ENCODE measurements around the gene ROBO1.

DNA sequence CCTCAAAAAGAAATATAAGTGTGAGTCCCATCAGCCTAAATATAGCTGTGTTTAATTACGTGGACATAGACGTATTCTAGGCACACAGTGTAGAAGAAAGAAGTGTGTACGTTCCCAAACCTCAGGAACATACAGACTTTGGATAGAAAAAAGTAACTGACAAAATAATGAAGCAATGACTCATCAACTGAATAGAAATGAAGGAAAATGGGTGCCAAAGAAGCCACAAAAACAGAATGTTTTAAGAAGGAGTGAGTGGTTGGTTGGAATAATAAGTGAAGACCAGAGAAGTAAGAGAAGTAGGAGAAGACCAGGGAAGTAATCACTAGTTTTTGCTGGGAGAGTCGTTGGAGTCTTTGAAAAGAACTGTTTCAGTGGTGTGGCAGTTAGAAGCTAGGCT, 518.1 kb downstream of the ROBO1 start:
- TF ChIP-seq ZNF558 (CRISPR knock-in tag; IDR thresholded peaks at IDR 0.05; ENCODE audit: borderline replicate concordance) (no peak), JUNB (CRISPR knock-in tag; IDR thresholded peaks at IDR 0.05; ENCODE audit: borderline replicate concordance) (no peak), ZNF530 (CRISPR knock-in tag; IDR thresholded peaks at IDR 0.05; ENCODE audit: low read depth) (no peak), NCOR1 (IDR thresholded peaks at IDR 0.05; ENCODE audit: borderline replicate concordance, low read length) (no peak), PHF5A (CRISPR knock-in tag; IDR thresholded peaks at IDR 0.05; ENCODE audit: low read depth, unreplicated experiment) (no peak), ZNF292 (CRISPR knock-in tag; IDR thresholded peaks at IDR 0.05; ENCODE audit: borderline replicate concordance, low read depth) (no peak)
- TF ChIP-seq, protein P1, sequence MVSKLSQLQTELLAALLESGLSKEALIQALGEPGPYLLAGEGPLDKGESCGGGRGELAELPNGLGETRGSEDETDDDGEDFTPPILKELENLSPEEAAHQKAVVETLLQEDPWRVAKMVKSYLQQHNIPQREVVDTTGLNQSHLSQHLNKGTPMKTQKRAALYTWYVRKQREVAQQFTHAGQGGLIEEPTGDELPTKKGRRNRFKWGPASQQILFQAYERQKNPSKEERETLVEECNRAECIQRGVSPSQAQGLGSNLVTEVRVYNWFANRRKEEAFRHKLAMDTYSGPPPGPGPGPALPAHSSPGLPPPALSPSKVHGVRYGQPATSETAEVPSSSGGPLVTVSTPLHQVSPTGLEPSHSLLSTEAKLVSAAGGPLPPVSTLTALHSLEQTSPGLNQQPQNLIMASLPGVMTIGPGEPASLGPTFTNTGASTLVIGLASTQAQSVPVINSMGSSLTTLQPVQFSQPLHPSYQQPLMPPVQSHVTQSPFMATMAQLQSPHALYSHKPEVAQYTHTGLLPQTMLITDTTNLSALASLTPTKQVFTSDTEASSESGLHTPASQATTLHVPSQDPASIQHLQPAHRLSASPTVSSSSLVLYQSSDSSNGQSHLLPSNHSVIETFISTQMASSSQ (IDR thresholded peaks at IDR 0.05; ENCODE audit: low read depth), result no peak
- TF ChIP-seq, protein P1 (CRISPR knock-in tag; IDR thresholded peaks at IDR 0.05; ENCODE audit: borderline replicate concordance), result no peak
- TF ChIP-seq, protein P2, sequence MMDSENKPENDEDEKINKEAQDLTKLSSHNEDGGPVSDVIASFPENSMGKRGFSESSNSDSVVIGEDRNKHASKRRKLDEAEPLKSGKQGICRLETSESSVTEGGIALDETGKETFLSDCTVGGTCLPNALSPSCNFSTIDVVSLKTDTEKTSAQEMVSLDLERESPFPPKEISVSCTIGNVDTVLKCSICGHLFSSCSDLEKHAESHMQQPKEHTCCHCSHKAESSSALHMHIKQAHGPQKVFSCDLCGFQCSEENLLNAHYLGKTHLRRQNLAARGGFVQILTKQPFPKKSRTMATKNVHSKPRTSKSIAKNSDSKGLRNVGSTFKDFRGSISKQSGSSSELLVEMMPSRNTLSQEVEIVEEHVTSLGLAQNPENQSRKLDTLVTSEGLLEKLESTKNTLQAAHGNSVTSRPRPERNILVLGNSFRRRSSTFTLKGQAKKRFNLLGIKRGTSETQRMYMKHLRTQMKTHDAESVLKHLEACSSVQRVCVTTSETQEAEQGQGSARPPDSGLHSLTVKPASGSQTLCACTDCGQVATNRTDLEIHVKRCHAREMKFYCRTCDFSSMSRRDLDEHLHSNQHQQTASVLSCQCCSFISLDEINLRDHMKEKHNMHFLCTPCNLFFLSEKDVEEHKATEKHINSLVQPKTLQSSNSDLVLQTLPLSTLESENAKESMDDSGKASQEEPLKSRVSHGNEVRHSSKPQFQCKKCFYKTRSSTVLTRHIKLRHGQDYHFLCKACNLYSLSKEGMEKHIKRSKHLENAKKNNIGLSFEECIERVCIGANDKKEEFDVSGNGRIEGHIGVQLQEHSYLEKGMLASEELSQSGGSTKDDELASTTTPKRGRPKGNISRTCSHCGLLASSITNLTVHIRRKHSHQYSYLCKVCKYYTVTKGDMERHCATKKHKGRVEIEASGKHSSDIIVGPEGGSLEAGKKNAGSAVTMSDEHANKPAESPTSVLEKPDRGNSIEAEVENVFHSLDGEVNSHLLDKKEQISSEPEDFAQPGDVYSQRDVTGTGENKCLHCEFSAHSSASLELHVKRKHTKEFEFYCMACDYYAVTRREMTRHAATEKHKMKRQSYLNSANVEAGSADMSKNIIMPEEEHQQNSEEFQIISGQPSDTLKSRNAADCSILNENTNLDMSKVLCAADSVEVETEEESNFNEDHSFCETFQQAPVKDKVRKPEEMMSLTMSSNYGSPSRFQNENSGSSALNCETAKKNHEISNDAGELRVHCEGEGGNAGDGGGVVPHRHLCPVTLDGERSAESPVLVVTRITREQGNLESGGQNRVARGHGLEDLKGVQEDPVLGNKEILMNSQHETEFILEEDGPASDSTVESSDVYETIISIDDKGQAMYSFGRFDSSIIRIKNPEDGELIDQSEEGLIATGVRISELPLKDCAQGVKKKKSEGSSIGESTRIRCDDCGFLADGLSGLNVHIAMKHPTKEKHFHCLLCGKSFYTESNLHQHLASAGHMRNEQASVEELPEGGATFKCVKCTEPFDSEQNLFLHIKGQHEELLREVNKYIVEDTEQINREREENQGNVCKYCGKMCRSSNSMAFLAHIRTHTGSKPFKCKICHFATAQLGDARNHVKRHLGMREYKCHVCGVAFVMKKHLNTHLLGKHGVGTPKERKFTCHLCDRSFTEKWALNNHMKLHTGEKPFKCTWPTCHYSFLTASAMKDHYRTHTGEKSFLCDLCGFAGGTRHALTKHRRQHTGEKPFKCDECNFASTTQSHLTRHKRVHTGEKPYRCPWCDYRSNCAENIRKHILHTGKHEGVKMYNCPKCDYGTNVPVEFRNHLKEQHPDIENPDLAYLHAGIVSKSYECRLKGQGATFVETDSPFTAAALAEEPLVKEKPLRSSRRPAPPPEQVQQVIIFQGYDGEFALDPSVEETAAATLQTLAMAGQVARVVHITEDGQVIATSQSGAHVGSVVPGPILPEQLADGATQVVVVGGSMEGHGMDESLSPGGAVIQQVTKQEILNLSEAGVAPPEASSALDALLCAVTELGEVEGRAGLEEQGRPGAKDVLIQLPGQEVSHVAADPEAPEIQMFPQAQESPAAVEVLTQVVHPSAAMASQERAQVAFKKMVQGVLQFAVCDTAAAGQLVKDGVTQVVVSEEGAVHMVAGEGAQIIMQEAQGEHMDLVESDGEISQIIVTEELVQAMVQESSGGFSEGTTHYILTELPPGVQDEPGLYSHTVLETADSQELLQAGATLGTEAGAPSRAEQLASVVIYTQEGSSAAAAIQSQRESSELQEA (CRISPR knock-in tag; IDR thresholded peaks at IDR 0.05; ENCODE audit: not compliant biosample characterization), result no peak
